GM13977 (cell line): ENCODE results near the gene ATP2B3.
A peak's percentile ranks its signal among the peaks of the same experiment; 100 is the strongest.

Experiments used
- DNase-seq: peaks from one replicate; pipeline ENCODE4 v3.0.0; 2012; ENCODE audit warnings: low spot score
- in situ Hi-C: fragments of 300-500 bp; cut with MboI; formaldehyde crosslinking; loops from one replicate; pipeline ENCODE4 v1.12.0; 2022; ENCODE audit warnings: low sequenced_read_pairs, low pct_unique_long_range_greater_than_20kb, mixed read lengths, inconsistent platforms; ENCODE audit not compliant: unreplicated experiment
- TF ChIP-seq, protein P1 (sequence below): IDR thresholded peaks from 2 replicates; pipeline ENCODE4 v1.5.1; 2012; ENCODE audit warnings: mild to moderate bottlenecking, control low read depth; ENCODE audit not compliant: insufficient read depth; ENCODE audit errors: extremely low read depth, missing control alignments

Gene ATP2B3

DNA sequence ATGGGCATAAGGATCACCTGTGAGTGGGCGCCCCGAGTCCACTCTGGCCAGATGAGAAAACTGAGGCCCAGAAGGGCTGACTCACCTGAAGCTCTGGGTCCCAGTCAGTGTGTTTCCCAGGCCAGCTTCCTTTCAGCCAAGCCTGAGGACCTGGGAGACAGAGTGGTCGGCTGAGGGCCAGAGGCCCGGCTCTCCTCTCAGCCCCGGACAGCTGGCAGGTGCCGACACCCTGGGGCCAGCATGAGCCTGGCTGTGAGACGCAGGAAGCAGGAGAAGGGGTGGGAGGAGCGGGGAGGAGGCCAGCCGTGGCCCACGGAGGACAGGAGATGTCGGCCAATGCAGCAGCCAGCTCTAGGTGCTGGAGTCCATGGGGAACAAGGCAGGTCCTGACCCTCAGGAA, 28.9 kb downstream of the ATP2B3 start:
- TF ChIP-seq, protein P1, sequence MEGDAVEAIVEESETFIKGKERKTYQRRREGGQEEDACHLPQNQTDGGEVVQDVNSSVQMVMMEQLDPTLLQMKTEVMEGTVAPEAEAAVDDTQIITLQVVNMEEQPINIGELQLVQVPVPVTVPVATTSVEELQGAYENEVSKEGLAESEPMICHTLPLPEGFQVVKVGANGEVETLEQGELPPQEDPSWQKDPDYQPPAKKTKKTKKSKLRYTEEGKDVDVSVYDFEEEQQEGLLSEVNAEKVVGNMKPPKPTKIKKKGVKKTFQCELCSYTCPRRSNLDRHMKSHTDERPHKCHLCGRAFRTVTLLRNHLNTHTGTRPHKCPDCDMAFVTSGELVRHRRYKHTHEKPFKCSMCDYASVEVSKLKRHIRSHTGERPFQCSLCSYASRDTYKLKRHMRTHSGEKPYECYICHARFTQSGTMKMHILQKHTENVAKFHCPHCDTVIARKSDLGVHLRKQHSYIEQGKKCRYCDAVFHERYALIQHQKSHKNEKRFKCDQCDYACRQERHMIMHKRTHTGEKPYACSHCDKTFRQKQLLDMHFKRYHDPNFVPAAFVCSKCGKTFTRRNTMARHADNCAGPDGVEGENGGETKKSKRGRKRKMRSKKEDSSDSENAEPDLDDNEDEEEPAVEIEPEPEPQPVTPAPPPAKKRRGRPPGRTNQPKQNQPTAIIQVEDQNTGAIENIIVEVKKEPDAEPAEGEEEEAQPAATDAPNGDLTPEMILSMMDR = no peak

DNA sequence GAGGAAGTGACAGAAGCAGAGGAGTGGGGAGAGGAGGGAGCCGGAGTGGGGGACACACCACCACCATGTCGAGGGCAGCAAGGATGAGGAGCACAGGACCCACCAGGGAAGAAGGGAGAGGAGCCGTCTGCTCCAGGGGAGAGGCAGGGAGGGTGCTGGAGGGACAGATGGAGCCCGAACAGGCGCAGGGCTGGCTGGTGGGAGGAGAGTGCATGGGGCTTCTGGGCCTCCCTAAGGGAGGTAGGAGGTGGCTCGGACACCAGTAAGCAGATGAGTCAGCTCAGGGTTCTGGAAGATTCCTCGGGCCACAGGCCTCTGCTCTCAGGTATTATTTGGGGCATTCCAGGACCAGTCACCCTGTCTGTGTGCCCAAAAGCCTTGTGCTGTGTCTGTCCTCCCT, 29.8 kb downstream of the ATP2B3 start:
- TF ChIP-seq, protein P1 = no peak
- no peak for DNase-seq
- in situ Hi-C loops = no loop called here

More for the DNA sequence above, 28.9 kb downstream of the ATP2B3 start:
- no peak for DNase-seq
- in situ Hi-C loops = no loop called here

DNA sequence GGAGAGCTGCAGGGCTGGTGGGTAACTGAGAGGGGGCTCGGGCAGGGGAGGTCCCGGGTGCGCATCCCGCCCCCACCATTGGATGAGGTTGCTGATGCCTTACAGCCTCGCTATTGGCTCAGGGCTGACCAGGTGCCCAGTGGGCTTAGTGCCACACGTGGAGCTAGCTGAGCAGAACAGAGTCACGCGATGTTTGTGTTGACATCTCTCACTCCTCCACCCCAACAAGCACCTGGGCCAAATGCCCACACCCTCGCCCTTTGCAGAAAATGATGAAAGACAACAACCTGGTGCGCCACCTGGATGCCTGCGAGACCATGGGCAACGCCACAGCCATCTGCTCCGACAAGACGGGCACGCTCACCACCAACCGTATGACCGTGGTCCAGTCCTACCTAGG, 31.8 kb downstream of the ATP2B3 start:
- DNase-seq = no peak
- in situ Hi-C loops = no loop called here
- TF ChIP-seq, protein P1 = no peak

DNA sequence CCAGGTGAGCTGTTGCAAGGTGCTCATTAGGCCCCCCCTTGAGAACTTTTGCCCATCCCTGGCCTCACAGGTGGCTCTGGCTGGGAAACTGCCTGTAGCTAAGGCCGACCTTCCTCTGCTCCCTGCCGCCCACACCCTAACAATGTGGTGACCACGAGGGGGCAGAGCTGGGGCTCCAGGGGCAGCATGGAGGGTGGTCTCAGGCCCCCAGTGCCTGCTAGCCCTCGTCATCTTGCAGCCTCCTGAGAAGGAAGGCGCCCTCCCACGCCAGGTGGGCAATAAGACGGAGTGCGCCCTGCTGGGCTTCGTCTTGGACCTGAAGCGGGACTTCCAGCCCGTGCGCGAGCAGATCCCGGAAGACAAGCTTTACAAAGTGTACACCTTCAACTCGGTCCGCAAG, 32.4 kb downstream of the ATP2B3 start:
- DNase-seq = no peak
- TF ChIP-seq, protein P1 = no peak
- in situ Hi-C loops = loop anchor here (10.0 kb wide), 1 partner anchor 125 kb away; the partner anchor contains the start of gene PNCK

DNA sequence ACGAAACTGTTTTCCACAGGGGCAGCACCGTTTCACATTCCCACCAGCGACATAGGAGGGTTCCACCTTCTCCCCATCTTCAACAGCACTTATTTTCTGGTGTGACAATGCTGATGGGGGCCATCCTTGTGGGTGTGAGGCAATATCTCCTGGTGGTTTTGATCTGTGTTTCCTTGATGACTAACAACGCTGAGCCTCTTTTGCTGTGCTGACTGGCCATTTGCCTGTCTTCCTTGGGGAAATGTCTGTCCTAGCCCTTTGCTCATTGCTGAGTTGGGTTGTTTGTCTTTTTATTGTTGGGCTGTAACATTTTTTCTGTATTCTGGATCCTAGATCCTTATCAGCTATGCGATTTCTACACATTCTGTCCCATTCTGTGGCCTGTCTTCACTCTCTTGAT, 33.7 kb downstream of the ATP2B3 start:
- DNase-seq = no peak
- TF ChIP-seq, protein P1 = no peak
- in situ Hi-C loops = loop anchor here (10.0 kb wide), 1 partner anchor 124 kb away; the partner anchor contains the start of gene PNCK

DNA sequence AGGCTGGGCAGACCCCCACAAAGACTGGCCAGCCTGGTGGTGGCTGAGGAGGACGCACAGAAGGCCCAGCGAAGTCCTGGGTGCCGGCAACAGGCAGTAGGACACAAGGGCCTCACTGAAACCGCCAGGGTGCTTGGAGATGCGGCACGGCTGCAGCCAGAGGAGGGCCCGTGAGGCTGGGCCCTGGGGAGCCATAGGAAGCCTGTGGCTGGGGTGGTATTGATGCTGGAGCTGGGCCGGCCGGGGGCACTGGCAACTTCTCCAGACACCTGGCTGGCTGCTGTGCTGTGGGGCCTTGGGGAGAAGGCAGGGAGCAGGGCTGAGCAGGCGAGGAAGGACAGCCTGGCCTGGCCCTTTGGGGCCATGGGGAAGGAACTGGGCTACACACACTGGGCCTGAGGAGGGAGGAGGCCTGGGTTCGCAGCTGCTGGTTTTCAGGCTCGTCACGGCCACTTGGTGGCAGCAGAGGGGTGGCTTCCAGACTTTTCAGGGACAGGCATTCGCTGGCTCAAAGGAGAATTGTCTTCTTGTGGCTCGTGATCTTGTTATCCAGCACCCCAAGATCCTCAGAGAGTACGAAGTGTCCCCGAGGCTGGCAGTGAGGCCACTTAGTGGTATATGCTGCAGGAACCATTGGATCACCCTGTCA, 37.2 kb downstream of the ATP2B3 start:
- in situ Hi-C loops = loop anchor here (10.0 kb wide), 1 partner anchor 120 kb away; the partner anchor contains the start of gene PNCK
- TF ChIP-seq, protein P1 = peak; percentile 71
- DNase-seq = peak; percentile 79
